ENCODE results near the gene TPRA1. TPM values are rescaled to one million over a fixed set of nuclear protein-coding genes. Genes with fewer than 3 reads are reported as not detected.

Gene TPRA1
- total RNA-seq, 1 experiment from 2014 or later = 20.0 TPM

DNA sequence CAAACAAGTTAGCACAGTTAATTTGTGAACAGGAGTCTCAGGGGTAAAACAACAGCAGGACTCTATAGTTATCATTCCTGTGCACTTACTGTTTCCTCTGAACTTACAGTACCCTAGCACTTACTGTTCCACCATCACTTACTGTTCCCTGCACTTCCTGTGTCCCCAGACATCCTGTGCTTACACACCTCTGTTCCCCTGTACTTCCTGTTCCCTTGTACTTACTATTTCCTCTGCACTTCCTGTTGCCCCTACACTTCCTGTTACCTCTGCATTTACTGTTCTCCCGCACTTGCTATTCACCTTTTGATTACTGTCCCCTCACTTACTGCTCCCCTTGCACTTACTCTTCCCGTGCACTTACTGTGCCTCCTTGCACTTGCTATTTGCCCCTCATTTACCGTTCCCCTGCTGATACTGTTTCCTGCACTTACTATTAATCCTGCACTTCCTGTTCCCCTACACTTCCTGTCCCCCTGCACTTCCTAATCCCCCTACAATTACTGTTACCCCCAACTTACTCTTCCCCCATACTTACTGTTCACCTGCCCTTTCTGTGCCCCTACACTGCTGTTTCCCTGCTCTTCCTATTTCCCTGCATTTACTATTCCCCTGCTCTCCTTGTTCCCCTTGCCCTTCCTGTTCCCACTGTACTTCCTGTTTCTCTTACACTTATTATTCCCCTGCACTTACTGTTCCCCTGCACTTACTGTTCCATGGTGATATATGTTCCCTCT lies 30.3 kb downstream of the TPRA1 start:
- no peak for DNase-seq
- Histone ChIP-seq H2BK5ac (ENCODE audit: insufficient read length, low read length) (no peak overlapping the region), H3K9ac (ENCODE audit: extremely low read depth, insufficient read length, low read length) (no peak overlapping the region), H2AK5ac (ENCODE audit: insufficient read length, low read length) (no peak overlapping the region), H3K23ac (ENCODE audit: insufficient read length, low read depth, low read length) (no peak overlapping the region), H3K9me3 (ENCODE audit: control insufficient read depth, low read depth, low read length) (no peaks in the 10 kb centered on the region), H4K8ac (replicated peaks; ENCODE audit: insufficient read length, low read depth, low read length) (no peak overlapping the region), H3K4me1 (ENCODE audit: insufficient read depth, low read length) (no peaks in the 10 kb centered on the region), H3K79me2 (ENCODE audit: insufficient read depth, low read length) (no peaks in the 10 kb centered on the region), H2BK20ac (ENCODE audit: low read depth, low read length, poor library complexity, severe bottlenecking) (no peak overlapping the region), H3K27ac (ENCODE audit: insufficient read length, low read depth, low read length) (no peak overlapping the region), H3K79me1 (ENCODE audit: insufficient read depth, low read depth, low read length, poor library complexity, severe bottlenecking) (no peaks in the 10 kb centered on the region), H3K14ac (ENCODE audit: insufficient read depth, low read length) (no peak overlapping the region), H3T11ph (ENCODE audit: low read length) (no peak overlapping the region), H3K23me2 (ENCODE audit: insufficient read length, low read depth, low read length, poor library complexity, severe bottlenecking) (no peaks in the 10 kb centered on the region), H4K20me1 (ENCODE audit: control insufficient read depth, insufficient read depth, insufficient read length) (no peaks in the 10 kb centered on the region), H2BK12ac (ENCODE audit: insufficient read length, low read depth, low read length) (no peak overlapping the region), H4K5ac (ENCODE audit: insufficient read length, low read depth, low read length) (no peak overlapping the region), H3K27me3 (ENCODE audit: insufficient read depth, low read length) (no peaks in the 10 kb centered on the region), H3K18ac (ENCODE audit: insufficient read length, low read depth, low read length) (no peak overlapping the region), H3K4me2 (ENCODE audit: insufficient read depth, insufficient read length, low read length) (no peak overlapping the region), H2BK120ac (ENCODE audit: low read depth, low read length, poor library complexity, severe bottlenecking) (no peak overlapping the region), H2BK15ac (ENCODE audit: low read depth, low read length) (no peak overlapping the region), H3K56ac (ENCODE audit: insufficient read length, low read depth, low read length) (no peak overlapping the region), H2AFZ (ENCODE audit: low read length) (no peak overlapping the region), H4K91ac (ENCODE audit: insufficient read length, low read depth, low read length) (no peak overlapping the region), H3K4ac (ENCODE audit: low read depth, low read length) (no peak overlapping the region)
- peaks cover 2 to 3% of the 10 kb centered on the region in 2 experiments; a peak in 2 of 5 replicates for H3K9me3 Mint-ChIP-seq
- H3K4me1 Mint-ChIP-seq = no peaks in the 10 kb centered on the region
- H3K4me3 Mint-ChIP-seq = no peak overlapping the region
- no peak overlapping the region for H3K27ac Mint-ChIP-seq
- no CpG with 5 or more reads among the region's 3 CpGs for WGBS (ENCODE audit: extremely low coverage, insufficient read length, low lambda C conversion rate)
- TF ChIP-seq, protein P1, sequence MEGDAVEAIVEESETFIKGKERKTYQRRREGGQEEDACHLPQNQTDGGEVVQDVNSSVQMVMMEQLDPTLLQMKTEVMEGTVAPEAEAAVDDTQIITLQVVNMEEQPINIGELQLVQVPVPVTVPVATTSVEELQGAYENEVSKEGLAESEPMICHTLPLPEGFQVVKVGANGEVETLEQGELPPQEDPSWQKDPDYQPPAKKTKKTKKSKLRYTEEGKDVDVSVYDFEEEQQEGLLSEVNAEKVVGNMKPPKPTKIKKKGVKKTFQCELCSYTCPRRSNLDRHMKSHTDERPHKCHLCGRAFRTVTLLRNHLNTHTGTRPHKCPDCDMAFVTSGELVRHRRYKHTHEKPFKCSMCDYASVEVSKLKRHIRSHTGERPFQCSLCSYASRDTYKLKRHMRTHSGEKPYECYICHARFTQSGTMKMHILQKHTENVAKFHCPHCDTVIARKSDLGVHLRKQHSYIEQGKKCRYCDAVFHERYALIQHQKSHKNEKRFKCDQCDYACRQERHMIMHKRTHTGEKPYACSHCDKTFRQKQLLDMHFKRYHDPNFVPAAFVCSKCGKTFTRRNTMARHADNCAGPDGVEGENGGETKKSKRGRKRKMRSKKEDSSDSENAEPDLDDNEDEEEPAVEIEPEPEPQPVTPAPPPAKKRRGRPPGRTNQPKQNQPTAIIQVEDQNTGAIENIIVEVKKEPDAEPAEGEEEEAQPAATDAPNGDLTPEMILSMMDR (conservative IDR thresholded peaks at IDR 0.05) = no peak
- H3K36me3 Mint-ChIP-seq (ENCODE audit: insufficient read depth in 1 of 3, low read depth in 3 of 3) = no peaks in the 10 kb centered on the region
- peaks cover 21% of the 10 kb centered on the region for H3K27me3 Mint-ChIP-seq (ENCODE audit: low read depth)

Measured in H9 (cell line).